Measurements from ENCODE around the gene KCNMA1. TPM values are rescaled to one million over a fixed set of nuclear protein-coding genes. Genes with fewer than 3 reads are reported as not detected.
A peak's percentile ranks its signal among the peaks of the same experiment; 100 is the strongest.

Gene KCNMA1
- polyA plus RNA-seq, 1 of the 3 experiments (the other 2 are of a cell fraction), result 107 TPM

- TF ChIP-seq IRF3 (IDR thresholded peaks at IDR 0.05; ENCODE audit: low read depth, low read length), result no peak
- no peak for TF ChIP-seq TCF12 (IDR thresholded peaks at IDR 0.05)
- no peak for TF ChIP-seq POLR2AphosphoS5 (IDR thresholded peaks at IDR 0.05; ENCODE audit: low read depth, low read length)
Measured at GRCh38 chr10:77581738-77582137, 55.9 kb downstream of the KCNMA1 start (continued).

- ChIA-PET POLR2A (no interaction called here), CTCF (no interaction called here)
Measured at GRCh38 chr10:77580482-77580881, 57.1 kb downstream of the KCNMA1 start.

GRCh38 chr10:77578583-77579227, 58.9 kb downstream of the KCNMA1 start:
- no peak for DNase-seq
- Histone ChIP-seq H2AFZ (ENCODE audit: low read depth) (no peak overlapping the region), H3F3A (replicated peaks; ENCODE audit: insufficient read depth) (no peaks in the 10 kb centered on the region), H3K79me2 (ENCODE audit: insufficient read depth) (peaks cover 21% of the 10 kb centered on the region; the same call in 1 of the 2 replicates), H3K36me3 (replicated peaks in 1 of 2; ENCODE audit: control insufficient read depth in 1 of 2, insufficient read depth in 2 of 2, low read length in 1 of 2) (no peaks in the 10 kb centered on the region), H3K4me1 (ENCODE audit: control insufficient read depth in 1 of 2, insufficient read depth in 2 of 2, low read depth in 1 of 2, low read length in 1 of 2) (peaks cover 0 to 13% of the 10 kb centered on the region in 2 experiments; a peak in 1 of 4 replicates), H3K4me3 (ENCODE audit: low read depth in 2 of 2, low read length in 1 of 2) (no peak overlapping the region), H3K9me2 (no peaks in the 10 kb centered on the region), H3K27ac (ENCODE audit: low read depth in 2 of 2, low read length in 1 of 2) (peak overlapping the region in 1 of 2 experiments; percentile 38; a peak in 2 of 4 replicates), H3K4me2 (no peak overlapping the region), H3K9ac (no peak overlapping the region), H3K9me3 (no peaks in the 10 kb centered on the region), H3K27me3 (ENCODE audit: insufficient read depth) (no peaks in the 10 kb centered on the region), H4K20me1 (ENCODE audit: insufficient read depth) (no peaks in the 10 kb centered on the region; the same call in 1 of the 2 replicates)
- WGBS (ENCODE audit: low lambda C conversion rate), result 59% methylated on average over 6 of the region's 7 CpGs
- POLR2A ChIA-PET, result no interaction called here
- CTCF ChIA-PET, result no interaction called here
- TF ChIP-seq USF1 (IDR thresholded peaks at IDR 0.05; ENCODE audit: borderline replicate concordance, low read depth) (no peak), POLR2AphosphoS5 (IDR thresholded peaks at IDR 0.05; ENCODE audit: low read depth, low read length) (no peak), TCF12 (IDR thresholded peaks at IDR 0.05) (peak; percentile 34), MAX (IDR thresholded peaks at IDR 0.05; ENCODE audit: low read depth) (no peak), CHD2 (IDR thresholded peaks at IDR 0.05; ENCODE audit: low read length, partially characterized antibody) (no peak), GATA2 (CRISPR knock-in tag; IDR thresholded peaks at IDR 0.05) (no peak), IRF3 (IDR thresholded peaks at IDR 0.05; ENCODE audit: low read depth, low read length) (no peak), FOXM1 (IDR thresholded peaks at IDR 0.05; ENCODE audit: low read depth) (no peak), MXI1 (IDR thresholded peaks at IDR 0.05; ENCODE audit: low read depth, low read length) (no peak), FOSL2 (IDR thresholded peaks at IDR 0.05; ENCODE audit: borderline replicate concordance, low read depth) (peak; percentile 19; the same call in 1 of the 2 replicates), NRF1 (IDR thresholded peaks at IDR 0.05; ENCODE audit: low read depth, low read length) (no peak), EP300 (IDR thresholded peaks at IDR 0.05; ENCODE audit: borderline replicate concordance in 1 of 2, low read depth in 1 of 2, low read length in 1 of 2) (no peak), RFX5 (IDR thresholded peaks at IDR 0.05; ENCODE audit: low read length) (no peak), ZBTB33 (IDR thresholded peaks at IDR 0.05; ENCODE audit: borderline replicate concordance, low read depth) (no peak), RXRA (IDR thresholded peaks at IDR 0.05; ENCODE audit: borderline replicate concordance, low read depth) (no peak), MEF2A (IDR thresholded peaks at IDR 0.05; ENCODE audit: borderline replicate concordance, low read depth) (no peak), GABPA (IDR thresholded peaks at IDR 0.05; ENCODE audit: low read depth) (no peak)

More at GRCh38 chr10:77580482-77580881, 57.1 kb downstream of the KCNMA1 start:
- Histone ChIP-seq H3K36me3 (replicated peaks in 1 of 2; ENCODE audit: control insufficient read depth in 1 of 2, insufficient read depth in 2 of 2, low read length in 1 of 2) (no peaks in the 10 kb centered on the region), H3K9me3 (no peaks in the 10 kb centered on the region), H3K79me2 (ENCODE audit: insufficient read depth) (peaks cover 22% of the 10 kb centered on the region; the same call in 1 of the 2 replicates), H3K9ac (no peak overlapping the region), H3F3A (replicated peaks; ENCODE audit: insufficient read depth) (no peaks in the 10 kb centered on the region), H3K4me1 (ENCODE audit: control insufficient read depth in 1 of 2, insufficient read depth in 2 of 2, low read depth in 1 of 2, low read length in 1 of 2) (peaks cover 5 to 13% of the 10 kb centered on the region in 2 experiments; a peak in 2 of 4 replicates), H3K4me2 (no peak overlapping the region), H3K27me3 (ENCODE audit: insufficient read depth) (no peaks in the 10 kb centered on the region), H4K20me1 (ENCODE audit: insufficient read depth) (no peaks in the 10 kb centered on the region), H3K9me2 (no peaks in the 10 kb centered on the region), H3K27ac (ENCODE audit: low read depth in 2 of 2, low read length in 1 of 2) (no peak overlapping the region), H2AFZ (ENCODE audit: low read depth) (no peak overlapping the region), H3K4me3 (ENCODE audit: low read depth in 2 of 2, low read length in 1 of 2) (no peak overlapping the region)
- no peak for TF ChIP-seq MXI1 (IDR thresholded peaks at IDR 0.05; ENCODE audit: low read depth, low read length)
- no peak for TF ChIP-seq MEF2A (IDR thresholded peaks at IDR 0.05; ENCODE audit: borderline replicate concordance, low read depth)
- TF ChIP-seq EZH2phosphoT487 (IDR thresholded peaks at IDR 0.05; ENCODE audit: borderline replicate concordance, low read depth), result no peak
- no peak for TF ChIP-seq RCOR1 (IDR thresholded peaks at IDR 0.05; ENCODE audit: low read length)
- DNase-seq, result no peak
- 100% methylated on average over 1 of the region's 2 CpGs for WGBS (ENCODE audit: low lambda C conversion rate)

All from SK-N-SH (cell line).